SU-DHL-6 (cell line): ENCODE results near the gene PTGDS.

Experiments used
- CTCF ChIP-seq: fragments of 200-600 bp; sonication (generic); IDR thresholded peaks from one replicate; pipeline ENCODE4 v1.5.1; 2017; ENCODE audit warnings: antibody characterized with exemption, mild to moderate bottlenecking, low read length, moderate library complexity; ENCODE audit not compliant: insufficient read depth, poor library complexity, severe bottlenecking
- EZH2phosphoT487 ChIP-seq: fragments of 200-600 bp; sonication (generic), shearing (Covaris generic); conservative IDR thresholded peaks from 2 replicates; pipeline ENCODE4 v1.6.1; 2018; ENCODE audit warnings: mild to moderate bottlenecking, antibody characterized with exemption, low read length, moderate library complexity, mixed read lengths

- TF ChIP-seq CTCF (no peak), EZH2phosphoT487 (no peak)
Measured at GRCh38 chr9:136988872-136989271, 11.6 kb downstream of the PTGDS start.
